GM12865 (cell line): ENCODE data around the gene SLC16A2.

Experiments
- DNase-seq: peaks from one replicate; pipeline ENCODE4 v3.0.0; 2010; ENCODE audit warnings: low read depth
- H3K4me3 ChIP-seq: 2 replicates; pipeline ENCODE4 v1.5.1; 2011; ENCODE audit warnings: mild to moderate bottlenecking, low read depth, low read length, control low read depth
- CTCF ChIP-seq: IDR thresholded peaks from 2 replicates; pipeline ENCODE4 v1.5.1; 2011; ENCODE audit warnings: low read length, control low read depth, low read depth, inconsistent platforms; ENCODE audit not compliant: insufficient read depth; ENCODE audit errors: missing control alignments

The SLC16A2 gene

GRCh38 chrX:74529311-74529710, 108.0 kb downstream of the SLC16A2 start:
- no peak for TF ChIP-seq CTCF
- no peak overlapping the region for H3K4me3 ChIP-seq
- no peak for DNase-seq

GRCh38 chrX:74531081-74531480, 109.8 kb downstream of the SLC16A2 start:
- no peak overlapping the region for H3K4me3 ChIP-seq
- DNase-seq = no peak
- TF ChIP-seq CTCF = no peak

GRCh38 chrX:74534569-74535038, 113.3 kb downstream of the SLC16A2 start:
- H3K4me3 ChIP-seq = no peak overlapping the region
- peak; percentile 51 for DNase-seq
- TF ChIP-seq CTCF = no peak

DNA sequence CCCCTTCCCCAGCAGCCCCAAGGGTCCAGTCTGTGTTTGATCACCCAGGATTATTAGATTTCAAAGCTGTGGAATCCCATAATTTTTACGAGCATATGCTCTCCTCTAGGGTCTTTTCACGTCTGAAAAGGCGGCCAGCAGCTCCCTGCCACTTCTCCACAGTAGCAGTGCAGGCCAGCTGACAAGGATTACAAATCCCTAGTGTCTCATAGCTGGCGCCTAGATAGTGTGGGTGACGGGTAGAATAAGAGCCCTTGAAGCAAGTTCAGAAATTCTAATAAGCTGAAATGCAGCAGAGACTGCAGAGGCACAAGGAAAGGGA, 113.8 kb downstream of the SLC16A2 start:
- H3K4me3 ChIP-seq = no peak overlapping the region
- no peak for DNase-seq
- TF ChIP-seq CTCF = no peak

GRCh38 chrX:74535408-74536151, 114.3 kb downstream of the SLC16A2 start:
- TF ChIP-seq CTCF = peak; percentile 30
- peak overlapping the region; percentile 62 for H3K4me3 ChIP-seq
- DNase-seq = peak; percentile 35

DNA sequence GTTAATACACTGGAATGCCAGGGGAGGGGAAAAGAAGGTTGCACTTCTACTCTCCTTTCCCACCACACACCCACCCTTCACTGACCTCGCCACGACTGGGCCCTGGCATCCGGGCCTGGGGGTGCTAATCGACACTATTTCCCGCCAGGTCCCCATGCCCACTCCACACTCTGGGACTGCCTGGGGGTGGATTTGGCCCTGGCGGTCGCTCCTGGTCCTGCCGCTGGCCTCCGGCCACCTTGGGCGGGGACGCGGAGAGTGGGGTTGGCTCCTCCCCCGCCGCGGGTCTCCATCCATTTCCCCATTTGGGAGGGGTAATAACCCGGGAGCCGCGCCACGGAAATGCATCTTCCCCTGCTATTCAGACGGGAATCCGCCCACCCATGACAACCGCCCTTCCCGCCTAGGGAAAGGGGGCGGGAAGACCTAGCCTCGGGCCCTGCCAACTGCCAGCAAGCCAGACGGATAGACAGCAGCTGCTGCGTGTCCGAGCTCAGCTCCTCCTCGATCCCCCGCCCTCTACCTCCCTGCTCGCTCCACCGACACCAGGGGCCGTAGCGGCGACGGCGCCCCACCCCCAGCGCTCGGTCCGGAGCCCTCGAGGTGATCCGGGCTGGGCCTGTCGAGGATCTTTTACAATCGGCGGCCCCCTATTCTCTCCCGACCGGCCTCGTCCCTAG, 115.0 kb downstream of the SLC16A2 start:
- H3K4me3 ChIP-seq = peak overlapping the region; percentile 62
- TF ChIP-seq CTCF = no peak
- peak; percentile 54 for DNase-seq
